ENCODE results near the gene PDE1C.

PDE1C gene

DNA sequence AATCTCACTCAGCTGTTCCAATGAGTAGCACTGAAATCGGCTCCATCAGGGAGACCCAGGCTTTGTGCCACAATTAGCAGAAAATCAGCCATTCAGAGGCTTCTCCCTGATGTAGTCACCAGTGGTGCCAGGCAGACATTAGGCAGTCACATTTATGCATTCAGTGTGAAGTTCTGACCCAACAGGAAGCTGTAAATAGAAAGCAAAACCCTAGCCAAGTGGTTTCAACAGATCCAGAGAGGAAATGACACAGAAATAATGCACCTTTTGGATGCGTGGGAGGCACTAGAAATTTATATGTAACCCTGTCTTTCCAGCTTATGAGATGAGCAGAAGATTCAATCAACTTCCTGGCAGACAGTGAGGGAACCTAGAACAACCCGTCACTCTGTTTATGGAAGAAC, 186.4 kb downstream of the PDE1C start:
- no peak for TF ChIP-seq ZFX (IDR thresholded peaks at IDR 0.05)
- TF ChIP-seq, protein P1, sequence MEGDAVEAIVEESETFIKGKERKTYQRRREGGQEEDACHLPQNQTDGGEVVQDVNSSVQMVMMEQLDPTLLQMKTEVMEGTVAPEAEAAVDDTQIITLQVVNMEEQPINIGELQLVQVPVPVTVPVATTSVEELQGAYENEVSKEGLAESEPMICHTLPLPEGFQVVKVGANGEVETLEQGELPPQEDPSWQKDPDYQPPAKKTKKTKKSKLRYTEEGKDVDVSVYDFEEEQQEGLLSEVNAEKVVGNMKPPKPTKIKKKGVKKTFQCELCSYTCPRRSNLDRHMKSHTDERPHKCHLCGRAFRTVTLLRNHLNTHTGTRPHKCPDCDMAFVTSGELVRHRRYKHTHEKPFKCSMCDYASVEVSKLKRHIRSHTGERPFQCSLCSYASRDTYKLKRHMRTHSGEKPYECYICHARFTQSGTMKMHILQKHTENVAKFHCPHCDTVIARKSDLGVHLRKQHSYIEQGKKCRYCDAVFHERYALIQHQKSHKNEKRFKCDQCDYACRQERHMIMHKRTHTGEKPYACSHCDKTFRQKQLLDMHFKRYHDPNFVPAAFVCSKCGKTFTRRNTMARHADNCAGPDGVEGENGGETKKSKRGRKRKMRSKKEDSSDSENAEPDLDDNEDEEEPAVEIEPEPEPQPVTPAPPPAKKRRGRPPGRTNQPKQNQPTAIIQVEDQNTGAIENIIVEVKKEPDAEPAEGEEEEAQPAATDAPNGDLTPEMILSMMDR (conservative IDR thresholded peaks at IDR 0.05), result no peak
- no peak overlapping the region for H3K27ac ChIP-seq

DNA sequence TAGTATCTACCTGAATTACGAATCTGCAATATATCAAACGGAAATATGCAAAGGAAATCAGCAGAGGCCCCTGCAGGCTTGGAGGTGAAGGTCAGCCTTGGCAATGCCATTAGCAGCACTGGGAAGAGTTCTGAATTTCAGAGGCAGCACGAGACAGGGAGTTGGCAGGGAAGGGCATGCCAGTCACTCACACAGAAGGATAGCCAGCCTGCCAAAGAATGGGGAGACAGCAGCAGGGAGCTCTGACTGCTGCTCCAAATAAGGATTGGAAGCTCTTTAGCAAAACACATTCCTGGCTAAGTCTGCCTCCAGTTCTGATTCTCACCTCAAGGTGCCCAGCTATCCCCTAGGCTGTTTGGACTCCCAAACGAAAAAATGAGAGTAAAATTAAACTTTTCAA, 188.0 kb downstream of the PDE1C start:
- H3K27ac ChIP-seq, result no peak overlapping the region
- TF ChIP-seq, protein P1 (conservative IDR thresholded peaks at IDR 0.05), result no peak
- no peak for TF ChIP-seq ZFX (IDR thresholded peaks at IDR 0.05)

DNA sequence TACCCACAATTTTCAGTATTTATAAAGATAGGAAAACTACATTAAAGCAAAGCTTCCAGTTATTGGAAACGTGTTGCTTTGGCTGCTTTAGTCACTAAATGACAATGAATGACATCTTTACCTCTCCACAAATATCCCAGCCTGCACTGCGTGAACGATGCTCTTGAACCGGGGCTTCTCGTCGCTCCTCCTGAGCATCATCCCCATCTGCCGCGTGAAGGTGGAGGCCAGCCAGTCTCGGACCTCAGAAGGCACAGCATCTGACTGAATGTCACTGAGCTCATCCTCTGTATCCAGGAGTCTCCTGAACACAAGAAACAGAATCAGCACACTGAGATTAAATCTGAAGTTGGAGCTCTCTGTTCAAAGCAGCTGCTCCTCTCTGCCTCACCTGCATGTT, 191.3 kb downstream of the PDE1C start:
- no peak overlapping the region for H3K27ac ChIP-seq
- no peak for TF ChIP-seq ZFX (IDR thresholded peaks at IDR 0.05)
- TF ChIP-seq, protein P1 (conservative IDR thresholded peaks at IDR 0.05), result no peak

DNA sequence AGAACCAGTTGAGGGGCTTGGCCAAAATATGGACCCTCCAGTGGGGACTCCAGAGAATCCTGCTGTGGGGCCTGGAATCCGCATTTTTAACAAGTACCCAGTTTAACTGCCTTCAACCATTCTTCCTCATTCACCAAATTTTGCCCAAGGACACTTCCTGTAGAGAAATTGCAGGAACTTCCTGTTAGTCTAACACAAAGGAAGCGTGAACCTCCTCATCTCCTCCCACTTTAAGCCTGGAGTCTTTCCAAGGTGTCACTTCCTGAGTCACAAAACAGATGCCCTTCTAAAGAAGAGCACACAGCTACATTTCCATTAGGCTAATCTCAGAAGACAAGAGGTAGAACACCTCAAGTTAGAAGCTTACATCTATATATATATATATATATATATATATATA, 194.8 kb downstream of the PDE1C start:
- H3K27ac ChIP-seq, result no peak overlapping the region
- TF ChIP-seq, protein P1 (conservative IDR thresholded peaks at IDR 0.05), result no peak
- no peak for TF ChIP-seq ZFX (IDR thresholded peaks at IDR 0.05)

DNA sequence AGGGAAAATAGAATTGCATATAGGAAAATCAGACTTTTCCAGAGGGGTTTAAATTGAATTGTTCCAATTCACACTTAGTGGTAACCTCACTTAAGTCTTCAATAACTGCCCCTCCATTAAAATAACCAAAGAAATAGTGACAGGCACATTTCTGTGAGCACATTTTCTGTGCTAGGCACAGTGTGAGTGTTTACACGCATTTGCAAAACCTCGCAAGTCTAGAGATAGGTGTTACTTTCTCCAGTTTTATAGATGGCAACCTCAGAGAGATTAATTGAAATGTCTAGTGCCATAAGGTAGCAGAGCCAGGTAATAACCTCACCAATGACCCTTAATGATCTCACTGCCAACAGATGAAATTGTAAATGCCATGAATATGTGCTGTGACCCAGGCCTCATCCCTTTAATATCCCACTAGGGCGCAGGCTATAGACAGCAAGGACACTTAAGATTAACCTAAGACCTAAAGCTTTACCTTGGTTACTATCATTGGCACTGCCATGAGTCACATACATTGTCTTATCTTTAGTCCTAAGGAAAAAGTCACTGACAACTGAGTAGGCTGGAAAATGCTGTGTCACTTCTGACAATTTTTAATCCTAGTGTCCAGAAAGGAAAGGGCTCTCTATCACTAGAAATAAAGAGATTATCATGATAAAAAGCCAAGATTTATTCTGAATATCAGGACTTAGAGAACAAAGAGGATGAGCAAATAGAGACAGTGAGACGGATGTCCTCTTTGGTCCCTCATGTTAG, 195.4 kb downstream of the PDE1C start:
- TF ChIP-seq, protein P1 (conservative IDR thresholded peaks at IDR 0.05), result no peak
- TF ChIP-seq ZFX (IDR thresholded peaks at IDR 0.05), result no peak
- no peak overlapping the region for H3K27ac ChIP-seq

DNA sequence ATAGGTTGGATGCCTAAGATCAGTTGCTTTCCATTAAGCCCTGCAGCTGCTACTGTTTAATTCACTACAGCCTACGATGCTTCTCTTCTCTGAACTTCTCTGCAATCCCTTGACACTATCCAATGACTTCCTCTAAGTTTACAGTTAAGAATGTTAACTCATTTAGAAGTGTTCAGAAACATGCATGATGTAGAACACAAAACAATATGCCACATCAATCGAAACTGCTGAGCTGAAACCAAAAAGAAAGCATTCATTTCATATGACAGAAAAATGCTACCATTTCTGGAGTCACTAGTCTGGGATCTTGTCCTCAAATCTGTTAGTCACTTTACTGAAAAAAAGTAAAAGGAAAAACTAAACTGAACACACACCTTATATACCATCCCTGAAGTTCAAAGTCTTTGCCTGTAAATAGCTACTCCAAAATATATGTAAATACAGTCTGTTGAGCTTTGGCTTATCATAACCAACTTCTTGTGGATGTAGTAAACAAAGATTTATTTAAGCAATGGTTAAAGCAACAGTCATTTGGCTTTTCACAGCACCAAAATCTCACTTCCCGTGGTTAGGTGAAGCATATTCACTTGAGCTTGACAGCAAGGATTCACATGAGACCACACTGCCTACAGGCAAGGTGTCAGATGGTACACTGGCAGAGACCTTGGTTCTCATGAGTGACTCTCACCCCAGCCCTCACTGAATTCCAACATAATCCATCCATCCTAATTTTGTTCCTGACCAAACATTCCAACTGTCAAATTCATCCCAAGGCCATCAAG, 196.2 kb downstream of the PDE1C start:
- no peak overlapping the region for H3K27ac ChIP-seq
- TF ChIP-seq, protein P1 (conservative IDR thresholded peaks at IDR 0.05), result no peak
- TF ChIP-seq ZFX (IDR thresholded peaks at IDR 0.05), result no peak
